Right atrium auricular region (tissue), 2 donors: ENCODE results near the gene CAMTA1. TPM values are rescaled to one million over a fixed set of nuclear protein-coding genes. Genes with fewer than 3 reads are reported as not detected.
A peak's percentile ranks its signal among the peaks of the same experiment; 100 is the strongest.

Experiments used
- DNase-seq: peaks from one replicate; pipeline ENCODE4 v3.0.0-alpha.2; 2019; ENCODE audit warnings: low spot score
- H3K27ac ChIP-seq, 2 donors: fragments of 200-600 bp; sonication (generic); 1 replicate in 1 of 2; 2 replicates in 1 of 2; pipeline ENCODE4 v1.5.1; 2016 to 2019
- H3K27me3 ChIP-seq, 2 donors: fragments of 200-600 bp; sonication (generic); one replicate each; pipeline versions ENCODE4 v1.5.1 to v1.6.0; 2017 to 2019
- H3K36me3 ChIP-seq: fragments of 200-600 bp; sonication (generic); one replicate; pipeline ENCODE4 v1.5.1; 2016
- H3K4me1 ChIP-seq, 2 donors: fragments of 200-600 bp; sonication (generic); one replicate each; pipeline versions ENCODE4 v1.5.1 to v1.6.0; 2017 to 2019
- H3K4me3 ChIP-seq, 2 donors: fragments of 200-600 bp; sonication (generic); 1 replicate in 1 of 2; 2 replicates in 1 of 2; pipeline ENCODE4 v1.5.1; 2017 to 2019; ENCODE audit warnings: mild to moderate bottlenecking in 1 of 2, moderate library complexity in 1 of 2
- H3K9me3 ChIP-seq, 2 donors: fragments of 200-600 bp; sonication (generic); one replicate each; pipeline ENCODE4 v1.5.1; 2019
- total RNA-seq, 2 donors: library from RNA; depleted of rRNA; stranded (reverse); fragments of >200 nt; gene quantifications; one replicate each; pipeline ENCODE4 v1.1.0, GENCODE V29; 2016
- TF ChIP-seq, protein P1 (sequence below), 2 donors: fragments of 200-600 bp; sonication (generic); IDR thresholded peaks; one replicate each; pipeline ENCODE4 v1.5.1; 2019; ENCODE audit warnings: antibody characterized with exemption in 2 of 2

Gene CAMTA1
- total RNA-seq, 2 donors from 2014 or later: 132 to 190 TPM

DNA sequence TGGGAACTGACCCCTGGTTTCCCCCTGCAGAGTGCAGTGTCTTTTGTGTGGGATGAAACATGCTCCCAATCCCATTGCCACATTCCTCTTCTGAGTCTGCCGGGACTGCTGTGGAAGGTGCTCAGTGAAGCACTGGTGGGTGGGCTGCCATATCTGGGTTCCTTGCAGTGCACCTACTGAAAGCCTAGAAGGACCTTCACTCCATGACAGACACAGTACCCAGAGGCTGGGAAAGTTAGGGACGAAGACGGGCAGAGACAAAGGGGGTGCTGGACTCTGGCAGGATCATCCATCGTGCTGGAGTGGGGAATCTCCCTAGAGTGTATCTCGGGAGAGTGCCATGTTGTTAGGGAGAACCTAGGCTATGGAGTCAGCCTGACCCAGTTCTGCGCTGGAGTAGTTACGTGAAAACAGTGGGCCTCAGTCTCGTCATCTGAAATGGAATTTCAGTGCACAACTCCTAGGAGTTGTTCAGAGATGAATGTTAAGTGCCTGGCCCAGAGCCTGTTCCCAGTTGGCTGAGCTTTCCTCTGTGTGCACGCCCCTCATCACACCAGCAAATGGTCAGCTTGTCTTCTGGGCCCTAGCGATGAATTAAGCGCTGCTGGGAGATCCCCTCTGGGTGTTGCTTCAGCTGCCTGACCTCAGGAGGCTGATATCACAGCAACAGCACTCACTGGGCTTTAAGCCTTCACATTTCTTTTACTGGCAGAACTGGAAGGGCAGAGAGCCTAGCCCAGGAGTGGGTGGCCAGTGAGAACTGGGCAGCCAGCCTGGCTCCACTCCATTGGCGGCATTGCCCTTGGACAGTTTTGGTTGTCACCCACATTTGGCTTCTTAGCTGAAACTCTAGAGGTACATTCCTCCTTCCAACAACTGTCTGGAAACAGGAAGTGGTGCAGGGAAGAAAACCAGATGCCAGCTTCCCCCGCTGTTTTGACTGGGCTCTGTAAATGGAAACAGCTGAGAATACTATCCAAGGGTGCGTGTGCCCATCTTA lies 506.0 kb downstream of the CAMTA1 start:
- peak overlapping the region; percentile 56 to 79 for H3K27ac ChIP-seq
- DNase-seq: no peak
- H3K27me3 ChIP-seq: no peaks in the 10 kb centered on the region
- no peaks in the 10 kb centered on the region for H3K36me3 ChIP-seq
- TF ChIP-seq, protein P1, sequence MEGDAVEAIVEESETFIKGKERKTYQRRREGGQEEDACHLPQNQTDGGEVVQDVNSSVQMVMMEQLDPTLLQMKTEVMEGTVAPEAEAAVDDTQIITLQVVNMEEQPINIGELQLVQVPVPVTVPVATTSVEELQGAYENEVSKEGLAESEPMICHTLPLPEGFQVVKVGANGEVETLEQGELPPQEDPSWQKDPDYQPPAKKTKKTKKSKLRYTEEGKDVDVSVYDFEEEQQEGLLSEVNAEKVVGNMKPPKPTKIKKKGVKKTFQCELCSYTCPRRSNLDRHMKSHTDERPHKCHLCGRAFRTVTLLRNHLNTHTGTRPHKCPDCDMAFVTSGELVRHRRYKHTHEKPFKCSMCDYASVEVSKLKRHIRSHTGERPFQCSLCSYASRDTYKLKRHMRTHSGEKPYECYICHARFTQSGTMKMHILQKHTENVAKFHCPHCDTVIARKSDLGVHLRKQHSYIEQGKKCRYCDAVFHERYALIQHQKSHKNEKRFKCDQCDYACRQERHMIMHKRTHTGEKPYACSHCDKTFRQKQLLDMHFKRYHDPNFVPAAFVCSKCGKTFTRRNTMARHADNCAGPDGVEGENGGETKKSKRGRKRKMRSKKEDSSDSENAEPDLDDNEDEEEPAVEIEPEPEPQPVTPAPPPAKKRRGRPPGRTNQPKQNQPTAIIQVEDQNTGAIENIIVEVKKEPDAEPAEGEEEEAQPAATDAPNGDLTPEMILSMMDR (IDR thresholded peaks at IDR 0.05): no peak
- H3K4me3 ChIP-seq: no peak overlapping the region
- H3K9me3 ChIP-seq: no peaks in the 10 kb centered on the region
- peaks cover 0 to 32% of the 10 kb centered on the region in 2 donors for H3K4me1 ChIP-seq

- TF ChIP-seq, protein P1 (IDR thresholded peaks at IDR 0.05): no peak
- Histone ChIP-seq H3K9me3 (peaks cover 5 to 8% of the 10 kb centered on the region in 2 donors), H3K36me3 (no peaks in the 10 kb centered on the region), H3K4me1 (peaks cover 0 to 32% of the 10 kb centered on the region in 2 donors), H3K4me3 (no peak overlapping the region), H3K27me3 (no peaks in the 10 kb centered on the region), H3K27ac (peak overlapping the region; percentile 56 to 79)
- no peak for DNase-seq
These were observed 506.9 kb downstream of the CAMTA1 start for GRCh38 chr1:7292036-7292681.

GRCh38 chr1:7292714-7293419 lies 507.6 kb downstream of the CAMTA1 start:
- DNase-seq: no peak
- peaks cover 0 to 32% of the 10 kb centered on the region in 2 donors for H3K4me1 ChIP-seq
- H3K27me3 ChIP-seq: no peaks in the 10 kb centered on the region
- peaks cover 5 to 14% of the 10 kb centered on the region in 2 donors for H3K9me3 ChIP-seq
- TF ChIP-seq, protein P1 (IDR thresholded peaks at IDR 0.05): no peak
- H3K4me3 ChIP-seq: no peak overlapping the region
- no peaks in the 10 kb centered on the region for H3K36me3 ChIP-seq
- H3K27ac ChIP-seq: peak overlapping the region in 1 of 2 donors; percentile 79

DNA sequence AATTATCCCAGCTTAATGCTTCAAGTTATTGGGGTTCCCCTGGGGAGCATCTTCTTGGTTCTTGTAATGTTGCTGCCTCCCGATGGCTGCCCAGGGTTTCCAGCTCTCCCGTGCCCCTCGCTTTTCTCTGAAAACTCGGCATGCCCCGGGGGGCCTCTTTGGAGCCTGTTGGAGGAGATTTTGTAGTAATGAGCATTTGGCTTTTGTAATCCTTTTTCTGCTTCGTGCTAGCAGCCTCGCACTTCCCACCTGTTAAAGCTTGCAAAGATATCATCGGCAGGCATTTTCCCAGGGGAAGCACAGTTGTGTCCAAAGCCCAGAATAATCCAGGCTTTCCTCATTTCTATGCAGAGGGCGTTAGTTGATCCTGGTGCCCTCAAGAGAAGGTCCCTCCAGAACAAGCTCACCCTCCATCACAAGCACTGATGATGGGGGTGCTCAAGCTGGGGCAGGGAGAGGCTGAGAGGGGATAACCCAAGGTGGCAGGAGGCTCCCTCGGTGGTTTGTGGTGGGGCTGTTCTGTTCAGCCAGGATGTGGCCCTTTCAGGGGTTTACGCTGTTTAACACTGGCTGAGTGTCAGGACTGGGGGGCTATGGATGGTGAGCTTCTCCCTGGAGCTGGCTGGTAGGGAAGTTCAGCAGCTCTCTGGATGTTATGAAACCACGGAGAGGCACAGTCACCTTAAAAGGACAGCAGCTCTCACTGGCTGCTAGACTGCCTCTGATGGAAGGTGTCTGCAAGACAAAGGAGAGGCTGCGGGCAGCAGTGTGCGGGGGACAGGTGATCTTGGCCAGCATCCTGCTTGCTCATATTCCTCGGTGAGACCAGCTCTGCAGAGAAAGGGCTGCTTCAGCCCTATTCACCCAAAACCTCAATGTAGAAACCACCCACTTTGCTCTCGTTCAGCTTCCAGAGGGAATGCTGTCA lies 508.7 kb downstream of the CAMTA1 start:
- Histone ChIP-seq H3K27ac (no peak overlapping the region), H3K4me3 (no peak overlapping the region), H3K4me1 (peaks cover 0 to 37% of the 10 kb centered on the region in 2 donors), H3K27me3 (no peaks in the 10 kb centered on the region), H3K36me3 (no peaks in the 10 kb centered on the region), H3K9me3 (peaks cover 5 to 14% of the 10 kb centered on the region in 2 donors)
- TF ChIP-seq, protein P1 (IDR thresholded peaks at IDR 0.05): no peak
- no peak for DNase-seq

- Histone ChIP-seq H3K4me1 (peaks cover 0 to 43% of the 10 kb centered on the region in 2 donors), H3K9me3 (peaks cover 5 to 14% of the 10 kb centered on the region in 2 donors), H3K36me3 (no peaks in the 10 kb centered on the region), H3K4me3 (no peak overlapping the region), H3K27me3 (no peaks in the 10 kb centered on the region), H3K27ac (no peak overlapping the region)
- TF ChIP-seq, protein P1 (IDR thresholded peaks at IDR 0.05): no peak
- no peak for DNase-seq
These were observed 509.4 kb downstream of the CAMTA1 start for GRCh38 chr1:7294636-7295035.
